NK-92 (cell line): Measurements from ENCODE around the gene MTCP1.
A peak's percentile ranks its signal among the peaks of the same experiment; 100 is the strongest.

Experiments used
- DNase-seq: peaks from one replicate; lab custom pipeline; 2025; ENCODE audit not compliant: unreplicated experiment; lab: John Stamatoyannopoulos, UW

MTCP1 gene

GRCh38 chrX:155054255-155054654, 16.7 kb downstream of the MTCP1 start:
- no peak for DNase-seq

GRCh38 chrX:155053656-155054055, 17.3 kb downstream of the MTCP1 start:
- DNase-seq, result no peak

DNA sequence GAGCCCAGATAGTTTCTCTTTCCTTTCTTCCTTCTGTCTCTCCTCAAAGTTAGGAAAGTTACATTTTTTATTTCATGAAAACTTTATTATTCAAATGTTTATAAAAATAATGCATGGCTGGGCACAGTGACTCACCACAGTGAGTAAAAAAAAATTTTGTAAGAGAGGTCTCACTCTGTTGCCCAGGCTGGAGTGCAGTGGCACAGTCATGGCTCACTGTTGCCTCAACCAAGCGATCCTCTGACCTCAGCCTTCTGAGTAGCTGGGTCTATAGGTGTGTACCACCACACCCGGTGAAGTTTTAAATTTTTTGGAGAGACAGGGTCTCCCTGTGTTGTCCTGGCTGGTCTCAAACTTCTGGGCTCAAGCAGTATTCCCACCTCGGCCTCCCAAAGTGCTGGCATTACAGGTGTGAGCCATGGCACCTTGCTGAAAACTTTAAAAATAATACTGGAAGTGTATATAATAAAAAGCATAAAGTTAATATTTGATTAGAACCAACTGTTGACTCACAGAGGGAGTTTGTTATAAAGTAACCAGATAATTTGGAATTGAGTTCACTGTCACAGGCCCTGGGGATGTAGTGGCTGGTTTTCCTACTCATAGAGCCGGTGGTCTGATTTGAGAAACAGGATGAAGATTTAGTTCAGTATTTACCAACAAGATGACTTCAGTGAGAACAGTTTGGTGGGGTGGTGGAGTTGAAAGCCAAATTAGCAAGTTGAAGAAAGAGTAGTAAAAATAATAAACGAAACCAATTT, 18.0 kb downstream of the MTCP1 start:
- no peak for DNase-seq

GRCh38 chrX:155048977-155049619, 21.8 kb downstream of the MTCP1 start:
- DNase-seq, result no peak

DNA sequence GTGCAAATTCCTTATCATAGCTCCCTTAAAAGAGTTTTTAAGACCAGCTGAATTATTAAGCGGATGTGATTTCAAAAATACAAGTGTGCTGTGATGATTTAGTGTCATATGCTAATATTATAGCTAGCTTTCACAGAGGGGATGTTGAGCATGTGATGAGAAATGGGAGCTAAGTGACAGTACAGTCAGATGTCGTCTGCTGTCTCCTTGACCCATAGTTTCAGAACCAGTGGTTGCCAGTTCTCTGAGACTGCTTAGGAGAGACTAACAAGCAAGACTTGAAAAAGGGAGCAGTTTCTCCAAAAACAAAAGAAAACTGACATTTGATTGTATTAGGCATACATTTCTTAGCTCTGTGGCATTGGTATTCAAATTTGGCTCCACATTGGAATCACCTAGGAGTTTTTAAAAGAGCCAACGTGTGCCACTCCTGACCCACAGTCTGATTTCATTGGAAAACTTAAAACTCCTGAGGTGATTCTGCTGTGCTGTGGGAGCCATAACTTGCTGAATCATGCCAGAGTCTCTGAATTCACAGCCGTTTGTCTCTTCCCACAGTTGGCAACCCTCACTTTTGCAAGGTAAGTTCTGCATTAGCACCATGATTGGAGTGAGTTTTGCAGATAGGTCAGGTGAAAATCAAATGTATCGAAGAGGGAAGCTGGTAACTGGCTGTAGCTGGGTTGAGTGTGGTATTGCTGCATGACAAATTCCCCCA, 24.0 kb downstream of the MTCP1 start:
- no peak for DNase-seq

DNA sequence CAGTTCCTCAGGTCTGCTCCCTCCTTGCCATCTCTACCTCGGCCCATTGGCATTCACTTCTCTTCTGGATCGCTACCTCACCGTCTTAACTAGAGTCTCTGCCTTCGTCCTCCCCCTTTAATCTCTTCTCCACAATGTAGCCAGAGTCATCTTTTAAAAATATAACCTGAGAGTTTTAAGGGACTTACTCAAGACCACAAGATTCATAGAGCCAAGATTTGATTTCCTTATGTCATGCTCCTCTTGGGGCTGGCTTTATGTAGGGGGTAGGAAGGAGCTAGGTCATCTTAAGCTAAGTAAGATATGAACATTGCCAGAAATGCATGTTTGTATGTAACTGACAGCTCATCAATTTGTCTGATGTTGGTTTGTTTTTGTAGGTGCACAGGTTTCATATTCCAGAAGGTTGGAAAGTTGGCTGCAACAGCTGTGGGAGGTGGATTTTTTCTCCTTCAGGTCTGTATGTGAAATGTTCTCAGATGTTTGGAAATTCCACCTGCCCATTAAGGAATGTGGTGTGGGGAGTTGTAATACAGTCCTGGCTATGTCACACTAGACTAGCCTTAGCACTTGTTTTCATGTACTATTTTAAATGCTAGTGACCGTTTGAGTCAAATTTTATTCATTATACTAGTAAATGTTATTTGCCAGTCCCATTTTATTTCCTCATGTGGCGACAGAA, 24.7 kb downstream of the MTCP1 start:
- DNase-seq, result no peak

- no peak for DNase-seq
These were observed 35.2 kb downstream of the MTCP1 start for GRCh38 chrX:155035688-155036087.

DNA sequence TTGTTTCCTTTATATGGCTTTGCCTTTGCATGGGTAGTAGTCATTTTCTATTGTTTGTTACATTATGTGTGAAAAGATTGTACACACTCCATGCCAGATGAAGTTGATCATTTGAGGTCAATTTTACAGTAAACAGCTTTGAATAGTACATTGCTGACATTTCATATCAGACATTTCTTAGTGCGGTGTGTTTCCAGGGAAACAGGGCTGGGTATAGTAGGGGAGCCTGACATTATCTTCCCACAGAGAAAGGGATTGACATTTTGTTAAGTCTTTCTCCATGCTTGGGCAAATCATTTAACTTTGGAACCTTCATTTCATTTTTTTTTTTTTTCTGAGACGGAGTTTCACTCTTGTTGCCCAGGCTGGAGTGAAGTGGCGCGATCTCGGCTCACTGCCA, 39.3 kb downstream of the MTCP1 start:
- DNase-seq, result no peak

DNA sequence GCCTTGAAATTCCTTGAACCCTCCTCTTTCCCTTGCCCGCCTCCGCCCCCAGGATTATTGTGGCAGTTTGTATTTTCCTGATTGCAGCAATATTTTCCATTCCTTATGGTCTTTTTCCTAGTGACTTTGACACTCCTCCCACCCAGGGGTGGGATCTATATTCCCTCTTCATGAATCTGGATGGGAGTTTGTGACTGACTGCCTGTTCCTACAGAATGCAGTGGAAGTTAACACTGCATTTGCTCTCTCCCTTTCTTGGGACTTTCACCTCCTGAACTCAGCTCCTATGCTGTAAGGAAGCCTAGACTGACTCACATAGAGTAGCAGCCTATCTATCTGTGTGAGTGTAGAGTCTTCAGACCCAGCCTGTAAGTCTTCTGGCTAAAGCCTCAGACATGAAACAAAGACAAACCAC, 42.1 kb downstream of the MTCP1 start:
- no peak for DNase-seq

GRCh38 chrX:155028129-155028528, 42.8 kb downstream of the MTCP1 start:
- DNase-seq, result no peak

DNA sequence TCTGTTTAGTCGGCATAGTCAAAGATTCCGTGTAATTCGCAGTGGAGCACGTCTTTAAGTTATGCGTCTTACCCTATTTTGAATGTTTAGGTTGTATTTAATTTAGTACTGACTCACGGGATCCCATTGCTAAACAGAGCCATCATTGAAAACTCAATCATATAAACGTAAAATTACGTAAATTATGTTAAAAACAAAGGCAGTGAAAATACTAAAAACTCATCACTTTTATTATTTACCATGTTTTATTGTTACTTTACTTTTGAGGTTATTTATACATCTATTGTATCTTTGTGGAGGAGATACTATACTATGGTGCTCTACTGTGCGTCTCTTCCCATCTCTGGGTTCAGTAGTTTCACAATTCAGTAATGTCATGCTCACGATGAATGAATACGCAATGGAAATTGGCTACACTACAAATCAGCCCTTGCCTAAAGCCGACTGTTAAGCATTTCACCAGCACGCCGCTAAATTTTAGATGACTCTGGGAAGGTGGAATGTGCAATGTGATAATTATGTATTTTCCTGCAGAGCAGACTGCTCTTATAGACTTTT, 43.3 kb downstream of the MTCP1 start:
- DNase-seq, result no peak

DNA sequence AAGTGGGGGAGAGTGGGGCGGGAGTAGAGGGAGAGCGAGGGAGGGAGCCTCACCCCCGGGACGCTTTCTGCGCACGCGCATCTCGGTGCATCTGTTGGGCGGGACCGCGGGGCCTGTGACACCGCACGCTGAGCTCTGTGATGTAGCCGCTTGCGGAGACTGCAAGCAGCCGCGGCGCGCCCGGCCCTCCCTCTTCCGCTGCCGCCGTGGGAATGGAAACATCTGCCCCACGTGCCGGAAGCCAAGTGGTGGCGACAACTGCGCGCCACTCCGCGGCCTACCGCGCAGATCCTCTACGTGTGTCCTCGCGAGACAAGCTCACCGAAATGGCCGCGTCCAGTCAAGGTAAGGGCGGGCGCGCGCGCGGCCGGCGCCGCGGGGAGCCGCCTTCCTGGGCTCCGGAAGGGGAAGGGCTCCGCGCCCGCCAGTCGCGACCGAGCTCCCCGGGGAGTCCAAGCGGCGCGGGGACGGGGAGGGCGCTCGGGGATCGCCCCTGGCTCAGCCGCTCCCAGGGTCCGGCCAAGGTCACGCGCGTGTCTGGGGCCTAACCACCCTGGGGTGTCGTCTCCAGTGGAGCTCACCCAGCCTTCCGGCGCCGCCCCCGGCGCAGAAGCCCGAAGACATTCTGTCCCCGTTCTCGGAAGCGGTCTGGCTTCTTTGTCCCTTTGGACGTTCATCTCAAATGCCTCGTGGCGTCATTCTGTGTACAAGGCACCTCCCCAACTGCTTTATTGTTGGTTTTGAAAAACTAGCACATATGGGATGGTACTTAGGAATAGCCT, 44.0 kb downstream of the MTCP1 start, which contains the start of gene FUNDC2:
FUNDC2 (plus strand) TSS at position 118 of the 782 bp plus-strand sequence; CDS start at position 213, 95 bp downstream.
- DNase-seq, result peak; percentile 73

DNA sequence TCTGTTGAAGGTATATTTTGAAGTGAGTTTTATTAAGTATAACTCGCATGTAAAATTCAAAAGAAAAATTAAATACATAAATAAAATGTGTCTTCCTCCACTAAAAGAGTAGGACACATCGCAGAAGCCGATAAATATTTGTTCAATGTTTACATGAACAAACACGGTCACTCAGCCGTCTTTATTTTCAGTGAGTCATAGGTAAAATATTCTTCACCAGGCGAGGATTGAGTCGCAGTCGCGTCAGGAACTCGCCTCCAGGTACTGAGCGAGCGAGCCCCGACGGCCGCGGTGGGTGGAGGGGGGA, 44.6 kb downstream of the MTCP1 start:
- DNase-seq, result no peak

- no peak for DNase-seq
These were observed 46.8 kb downstream of the MTCP1 start for GRCh38 chrX:155023907-155024833.

- DNase-seq, result no peak
These were observed 48.4 kb downstream of the MTCP1 start, which contains the start of gene F8 for GRCh38 chrX:155022585-155022984. TSS of gene F8 (minus strand) at chrX:155022723. CDS start at chrX:155022552, 171 bp downstream.

GRCh38 chrX:155020591-155020990, 50.3 kb downstream of the MTCP1 start:
- DNase-seq, result no peak
